GM18519 (cell line): ENCODE results near the gene CPT1B.

ENCODE experiments used
- ATAC-seq: cut with Tn5 transposase; IDR thresholded peaks from one replicate; pipeline ENCODE4 v1.9.1; 2021; ENCODE audit warnings: mild to moderate bottlenecking, moderate library complexity; ENCODE audit not compliant: unreplicated experiment, low FRiP score

The CPT1B gene

GRCh38 chr22:50530877-50531545, 47.2 kb downstream of the CPT1B start:
- no peak for ATAC-seq

GRCh38 chr22:50530580-50530876, 47.7 kb downstream of the CPT1B start:
- no peak for ATAC-seq

GRCh38 chr22:50529897-50530579, 48.2 kb downstream of the CPT1B start, which contains the start of gene TYMP:
TYMP (minus strand) TSS chr22:50530012; CDS start chr22:50529709, 303 bp downstream.
- ATAC-seq: no peak

- no peak for ATAC-seq
Observed at GRCh38 chr22:50529416-50529896, 48.8 kb downstream of the CPT1B start.

GRCh38 chr22:50528682-50529415, 49.4 kb downstream of the CPT1B start:
- no peak for ATAC-seq

- no peak for ATAC-seq
Observed at GRCh38 chr22:50527921-50528681, 50.1 kb downstream of the CPT1B start.

GRCh38 chr22:50526834-50527801, 51.1 kb downstream of the CPT1B start:
- no peak for ATAC-seq

GRCh38 chr22:50526108-50526833, 52.0 kb downstream of the CPT1B start:
- peak; percentile 20 for ATAC-seq

- no peak for ATAC-seq
Observed at GRCh38 chr22:50525858-50526107, 52.4 kb downstream of the CPT1B start.

GRCh38 chr22:50525104-50525857, 52.9 kb downstream of the CPT1B start, which contains the start of gene SCO2:
SCO2 (minus strand) TSS chr22:50525598; CDS start chr22:50524411, 1,187 bp downstream.
- peak; percentile 30 for ATAC-seq

- ATAC-seq: no peak
Observed at GRCh38 chr22:50524676-50525103, 53.5 kb downstream of the CPT1B start.

- no peak for ATAC-seq
Observed at GRCh38 chr22:50523806-50524675, 54.2 kb downstream of the CPT1B start.

- no peak for ATAC-seq
Observed at GRCh38 chr22:50523458-50523805, 54.8 kb downstream of the CPT1B start.

- no peak for ATAC-seq
Observed at GRCh38 chr22:50522806-50523438, 55.3 kb downstream of the CPT1B start.

- ATAC-seq: no peak
Observed at GRCh38 chr22:50522208-50522805, 55.9 kb downstream of the CPT1B start.

- ATAC-seq: no peak
Observed at GRCh38 chr22:50521710-50522109, 56.5 kb downstream of the CPT1B start.
